Type B pancreatic cell (in vitro differentiated cells): ENCODE measurements around the gene USP53. TPM values are rescaled to one million over a fixed set of nuclear protein-coding genes. Genes with fewer than 3 reads are reported as not detected.
"Not testable (repeated sequence)": the region's sequence is repeated elsewhere in the genome, so short reads cannot be mapped to it uniquely, and the experiment has no call there.

Experiments
- DNase-seq: peaks from one replicate; pipeline ENCODE4 v3.0.0; 2021; ENCODE audit warnings: mixed read lengths; ENCODE audit not compliant: unreplicated experiment; ENCODE audit errors: extremely low spot score
- H3K27ac Mint-ChIP-seq: 2 replicates; pipeline ENCODE4 v1.8.0; 2021; ENCODE audit warnings: mild to moderate bottlenecking, mixed read lengths
- H3K27me3 Mint-ChIP-seq: 2 replicates; pipeline ENCODE4 v1.8.0; 2021; ENCODE audit warnings: mixed read lengths
- H3K36me3 Mint-ChIP-seq: 2 replicates; pipeline ENCODE4 v1.8.0; 2021; ENCODE audit warnings: mixed read lengths
- H3K4me1 Mint-ChIP-seq: one replicate; pipeline ENCODE4 v1.8.0; 2021; ENCODE audit warnings: mixed read lengths; ENCODE audit not compliant: unreplicated experiment
- H3K4me3 Mint-ChIP-seq: 2 replicates; pipeline ENCODE4 v1.8.0; 2021; ENCODE audit warnings: mild to moderate bottlenecking, mixed read lengths
- H3K9me3 Mint-ChIP-seq: 2 replicates; pipeline ENCODE4 v1.8.0; 2021; ENCODE audit warnings: mixed read lengths
- long read RNA-seq: library from polyadenylated mRNA; unstranded; transcript quantifications from one replicate; pipeline ENCODE4 v2.0.0, GENCODE V29; 2020
- total RNA-seq: library from RNA; stranded (reverse); gene quantifications from 2 replicates; pipeline ENCODE4 v1.2.1, GENCODE V29; 2021; ENCODE audit warnings: low replicate concordance
- TF ChIP-seq, protein P1 (sequence below): fragments of 200-600 bp; sonication (generic); conservative IDR thresholded peaks from 2 replicates; pipeline ENCODE4 v1.5.0; 2021; ENCODE audit warnings: antibody characterized with exemption, mild to moderate bottlenecking

The USP53 gene
- total RNA-seq: 16.4 and 29.0 TPM in 2 replicates
- long read RNA-seq, partial matches to known transcripts: 14 of 44 reads
- long read RNA-seq, other reads (novel, unspliced or antisense): 30 of 44 reads

DNA sequence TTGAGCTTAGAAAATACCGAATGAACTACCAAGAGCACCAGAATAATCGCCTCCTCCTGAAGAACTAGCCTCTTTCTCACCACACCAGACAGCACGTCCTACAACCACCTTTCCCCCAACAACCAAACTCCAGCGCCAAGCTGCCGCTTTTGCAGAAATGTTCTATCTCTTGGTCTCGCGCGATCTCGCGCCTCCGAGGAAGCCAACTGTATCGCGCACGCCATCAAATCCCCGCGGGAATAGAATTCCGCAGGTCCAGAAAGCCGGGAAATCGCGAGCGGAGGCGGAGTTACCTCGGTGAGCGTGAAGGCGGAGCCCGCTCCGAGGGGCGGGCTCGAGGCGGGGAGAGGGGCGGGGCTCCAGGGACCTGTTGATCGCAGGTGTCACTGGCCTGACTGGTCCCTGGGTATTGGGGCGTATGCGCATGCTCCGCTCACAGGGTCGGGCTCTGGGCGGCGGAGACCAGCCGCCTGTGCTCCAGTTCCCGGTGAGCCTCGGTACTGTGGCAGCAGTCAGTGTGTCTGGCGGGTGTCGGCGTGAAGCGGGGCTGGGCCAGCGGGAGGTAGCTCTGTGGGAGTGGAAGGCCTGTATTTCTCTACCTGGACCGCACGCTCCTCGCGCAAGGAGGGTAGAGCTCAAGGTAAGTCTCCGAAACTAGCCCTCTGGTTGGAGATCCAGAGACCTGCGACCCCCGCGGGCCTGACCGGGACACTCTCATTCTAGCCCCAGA lies at the start of gene USP53:
Gene USP53, plus strand, starts transcription at position 480 of the 730 bp plus-strand sequence. CDS start 27,047 bp downstream, outside the sequence.
- Mint-ChIP-seq H3K4me1 (peaks cover 7% of the 10 kb centered on the region), H3K36me3 (peaks cover 2% of the 10 kb centered on the region), H3K4me3 (peak within 1 kb of the TSS; percentile 92), H3K9me3 (no peaks in the 10 kb centered on the region), H3K27ac (peak within 1 kb of the TSS; percentile 96), H3K27me3 (no peaks in the 10 kb centered on the region)
- DNase-seq: peak; percentile 98
- TF ChIP-seq, protein P1, sequence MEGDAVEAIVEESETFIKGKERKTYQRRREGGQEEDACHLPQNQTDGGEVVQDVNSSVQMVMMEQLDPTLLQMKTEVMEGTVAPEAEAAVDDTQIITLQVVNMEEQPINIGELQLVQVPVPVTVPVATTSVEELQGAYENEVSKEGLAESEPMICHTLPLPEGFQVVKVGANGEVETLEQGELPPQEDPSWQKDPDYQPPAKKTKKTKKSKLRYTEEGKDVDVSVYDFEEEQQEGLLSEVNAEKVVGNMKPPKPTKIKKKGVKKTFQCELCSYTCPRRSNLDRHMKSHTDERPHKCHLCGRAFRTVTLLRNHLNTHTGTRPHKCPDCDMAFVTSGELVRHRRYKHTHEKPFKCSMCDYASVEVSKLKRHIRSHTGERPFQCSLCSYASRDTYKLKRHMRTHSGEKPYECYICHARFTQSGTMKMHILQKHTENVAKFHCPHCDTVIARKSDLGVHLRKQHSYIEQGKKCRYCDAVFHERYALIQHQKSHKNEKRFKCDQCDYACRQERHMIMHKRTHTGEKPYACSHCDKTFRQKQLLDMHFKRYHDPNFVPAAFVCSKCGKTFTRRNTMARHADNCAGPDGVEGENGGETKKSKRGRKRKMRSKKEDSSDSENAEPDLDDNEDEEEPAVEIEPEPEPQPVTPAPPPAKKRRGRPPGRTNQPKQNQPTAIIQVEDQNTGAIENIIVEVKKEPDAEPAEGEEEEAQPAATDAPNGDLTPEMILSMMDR: no peak

DNA sequence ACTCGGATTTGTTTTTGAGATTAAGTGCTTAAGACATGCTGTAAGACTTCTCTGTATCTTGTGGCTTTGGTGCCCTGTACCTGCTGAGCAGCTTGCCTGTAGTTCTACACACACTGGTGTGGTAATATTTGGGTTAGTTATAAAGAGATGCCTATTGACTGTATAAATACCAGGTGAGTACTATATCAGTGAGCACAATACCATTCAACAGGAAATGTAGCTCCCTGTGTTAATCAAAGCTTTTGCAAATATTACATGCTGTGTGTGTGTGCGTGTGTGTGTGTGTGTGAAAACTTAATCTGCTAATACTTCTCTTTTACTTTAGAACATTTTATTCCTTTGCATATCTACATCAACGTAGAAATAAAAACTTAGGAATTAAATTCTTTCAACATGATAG lies 46.7 kb upstream of the USP53 start:
- Mint-ChIP-seq H3K27me3 (peaks cover 3% of the 10 kb centered on the region), H3K9me3 (no peaks in the 10 kb centered on the region), H3K27ac (no peak overlapping the region), H3K36me3 (no peaks in the 10 kb centered on the region), H3K4me3 (no peak overlapping the region), H3K4me1 (no peaks in the 10 kb centered on the region)
- TF ChIP-seq, protein P1: no peak
- no peak for DNase-seq

DNA sequence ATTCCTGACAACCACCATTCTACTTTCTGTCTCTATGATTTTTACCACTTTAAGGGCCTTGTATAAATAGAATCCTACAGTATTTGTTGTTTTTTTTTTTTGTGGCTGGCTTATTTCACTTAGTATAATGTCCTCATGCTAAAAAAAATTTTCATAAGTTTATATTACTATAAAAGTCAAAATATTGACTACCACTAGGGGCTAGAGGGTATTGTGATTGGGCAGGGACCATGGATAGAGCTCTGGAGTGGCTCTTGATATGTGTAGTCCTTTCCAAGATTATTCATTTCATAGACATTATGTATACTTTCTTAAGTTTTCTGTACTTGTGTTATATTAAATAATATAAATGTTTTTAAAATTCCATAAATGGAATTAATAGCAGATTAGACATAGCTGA lies 42.3 kb upstream of the USP53 start:
- no peak overlapping the region for H3K27ac Mint-ChIP-seq
- TF ChIP-seq, protein P1: peak; percentile 58
- H3K4me1 Mint-ChIP-seq: no peaks in the 10 kb centered on the region
- no peak for DNase-seq
- no peak overlapping the region for H3K4me3 Mint-ChIP-seq
- no peaks in the 10 kb centered on the region for H3K36me3 Mint-ChIP-seq
- H3K27me3 Mint-ChIP-seq: no peaks in the 10 kb centered on the region
- no peaks in the 10 kb centered on the region for H3K9me3 Mint-ChIP-seq

DNA sequence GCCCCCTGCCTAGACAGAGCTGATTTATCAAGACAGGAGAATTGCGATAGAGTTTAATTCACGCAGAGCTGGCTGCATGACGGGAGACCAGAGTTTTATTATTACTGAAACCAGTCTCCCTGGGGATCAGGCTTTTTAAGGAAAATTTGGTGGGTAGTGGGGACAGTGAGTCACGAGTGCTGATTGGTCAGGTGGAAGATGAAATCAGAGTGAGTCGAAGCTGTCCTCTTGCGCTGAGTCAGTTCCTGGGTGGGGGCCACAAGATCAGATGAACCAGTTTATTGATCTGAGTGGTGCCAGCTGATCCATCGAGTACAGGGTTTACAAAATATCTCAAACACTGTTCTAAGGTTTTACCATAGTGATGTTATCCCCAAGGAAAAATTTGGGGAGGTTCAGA lies 40.3 kb upstream of the USP53 start:
- Mint-ChIP-seq H3K4me1 (no peaks in the 10 kb centered on the region), H3K4me3 (no peak overlapping the region), H3K9me3 (no peaks in the 10 kb centered on the region), H3K27me3 (no peaks in the 10 kb centered on the region), H3K27ac (no peak overlapping the region), H3K36me3 (no peaks in the 10 kb centered on the region)
- TF ChIP-seq, protein P1: no peak
- no peak for DNase-seq

DNA sequence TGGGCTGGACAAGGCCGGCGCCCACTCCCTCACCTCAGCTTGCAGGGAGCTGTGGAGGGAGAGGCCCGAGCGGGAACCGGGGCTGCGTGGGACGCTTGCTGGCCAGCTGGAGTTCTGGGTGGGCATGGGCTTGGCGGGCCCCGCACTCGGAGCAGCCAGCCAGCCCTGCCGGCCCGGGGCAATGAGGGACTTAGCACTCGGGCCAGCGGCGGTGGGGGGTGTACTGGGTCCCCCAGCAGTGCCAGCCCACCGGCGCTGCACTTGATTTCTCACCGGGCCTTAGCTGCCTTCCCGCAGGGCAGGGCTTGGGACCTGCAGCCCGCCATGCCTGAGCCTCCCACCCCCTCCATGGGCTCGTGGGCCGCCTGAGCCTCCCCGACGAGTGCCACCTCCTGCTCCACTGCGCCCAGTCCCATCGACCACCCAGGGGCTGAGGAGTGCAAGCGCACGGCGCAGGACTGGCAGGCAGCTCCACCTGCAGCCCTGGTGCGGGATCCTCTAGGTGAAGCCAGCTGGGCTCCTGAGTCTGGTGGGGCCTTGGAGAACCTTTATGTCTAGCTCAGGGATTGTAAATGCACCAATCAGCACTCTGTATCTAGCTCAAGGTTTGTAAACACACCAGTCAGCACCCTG lies 38.7 kb upstream of the USP53 start:
- not testable (repeated sequence) for H3K27me3 Mint-ChIP-seq, H3K36me3 Mint-ChIP-seq, H3K27ac Mint-ChIP-seq, H3K4me1 Mint-ChIP-seq, DNase-seq, H3K4me3 Mint-ChIP-seq, H3K9me3 Mint-ChIP-seq

DNA sequence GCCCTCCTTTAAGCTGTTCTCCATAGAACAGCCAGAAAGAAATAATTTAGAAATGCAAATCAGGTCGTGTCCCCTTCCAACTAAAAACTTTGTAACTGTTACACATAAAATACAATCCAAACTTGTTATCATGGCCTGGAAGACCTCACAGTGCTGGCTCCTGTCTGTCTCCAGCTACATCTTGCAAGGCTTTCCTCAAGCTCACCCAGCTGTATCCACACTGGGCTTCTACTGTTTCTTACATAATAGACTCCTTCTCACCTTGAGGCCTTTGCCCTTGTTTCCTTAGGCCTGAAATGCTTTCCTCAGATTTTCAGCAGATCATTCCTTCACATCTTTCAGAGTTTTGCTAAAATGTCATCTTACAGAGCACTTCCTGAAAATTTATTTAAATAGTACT lies 33.5 kb upstream of the USP53 start:
- TF ChIP-seq, protein P1: no peak
- H3K27me3 Mint-ChIP-seq: no peaks in the 10 kb centered on the region
- no peak for DNase-seq
- no peaks in the 10 kb centered on the region for H3K4me1 Mint-ChIP-seq
- H3K9me3 Mint-ChIP-seq: no peaks in the 10 kb centered on the region
- H3K36me3 Mint-ChIP-seq: no peaks in the 10 kb centered on the region
- no peak overlapping the region for H3K4me3 Mint-ChIP-seq
- no peak overlapping the region for H3K27ac Mint-ChIP-seq
